Mesothelial cell of epicardium (in vitro differentiated cells): ENCODE data around the gene BIN1. TPM values are rescaled to one million over a fixed set of nuclear protein-coding genes. Genes with fewer than 3 reads are reported as not detected.

ENCODE experiments used
- DNase-seq, 2 experiments: peaks; one replicate each; pipeline ENCODE4 v3.0.0; 2021; ENCODE audit warnings: low spot score in 2 of 2; ENCODE audit not compliant: unreplicated experiment in 2 of 2
- H3K27ac Mint-ChIP-seq: 2 replicates; pipeline ENCODE4 v1.8.0; 2021; ENCODE audit warnings: mixed read lengths
- H3K27me3 Mint-ChIP-seq: 2 replicates; pipeline ENCODE4 v1.8.0; 2021; ENCODE audit warnings: low read depth, mixed read lengths
- H3K36me3 Mint-ChIP-seq: 2 replicates; pipeline ENCODE4 v1.8.0; 2021; ENCODE audit warnings: mixed read lengths
- H3K4me1 Mint-ChIP-seq: 2 replicates; pipeline ENCODE4 v1.8.0; 2021; ENCODE audit warnings: mixed read lengths
- H3K4me3 Mint-ChIP-seq: 2 replicates; pipeline ENCODE4 v1.8.0; 2021; ENCODE audit warnings: mild to moderate bottlenecking, moderate library complexity, mixed read lengths
- H3K9me3 Mint-ChIP-seq: 2 replicates; pipeline ENCODE4 v1.8.0; 2021; ENCODE audit warnings: mixed read lengths
- CTCF ChIP-seq: fragments of 200-600 bp; sonication (generic); IDR thresholded peaks from one replicate; pipeline ENCODE4 v1.5.0; 2021; ENCODE audit warnings: antibody characterized with exemption; ENCODE audit not compliant: unreplicated experiment
- total RNA-seq: library from RNA; stranded (reverse); gene quantifications from 3 replicates; pipeline ENCODE4 v1.2.1, GENCODE V29; 2021

Gene BIN1
- total RNA-seq = 45.7 to 47.4 TPM (median 46.2 TPM) in 3 replicates

GRCh38 chr2:127106991-127107621 is at the start of gene BIN1:
TSS of gene BIN1 (minus strand) at chr2:127107154. CDS start at chr2:127106943, 211 bp downstream.
- Mint-ChIP-seq H3K9me3 (no peaks in the 10 kb centered on the region), H3K27ac (peak within 1 kb of the TSS; percentile 71), H3K4me3 (peak within 1 kb of the TSS; percentile 81), H3K36me3 (no peaks in the 10 kb centered on the region), H3K4me1 (peaks cover 32% of the 10 kb centered on the region), H3K27me3 (peaks cover 11% of the 10 kb centered on the region)
- peak; percentile 73 to 89 for DNase-seq
- no peak for TF ChIP-seq CTCF

- peaks cover 21% of the 10 kb centered on the region for H3K4me1 Mint-ChIP-seq
- no peaks in the 10 kb centered on the region for H3K27me3 Mint-ChIP-seq
- DNase-seq = peak in 1 of 2 experiments; percentile 21
- H3K36me3 Mint-ChIP-seq = no peaks in the 10 kb centered on the region
- no peak for TF ChIP-seq CTCF
- H3K27ac Mint-ChIP-seq = no peak overlapping the region
- peaks cover 5% of the 10 kb centered on the region for H3K9me3 Mint-ChIP-seq
- no peak overlapping the region for H3K4me3 Mint-ChIP-seq
These were observed 49.0 kb upstream of the BIN1 start for GRCh38 chr2:127155947-127156346.

DNA sequence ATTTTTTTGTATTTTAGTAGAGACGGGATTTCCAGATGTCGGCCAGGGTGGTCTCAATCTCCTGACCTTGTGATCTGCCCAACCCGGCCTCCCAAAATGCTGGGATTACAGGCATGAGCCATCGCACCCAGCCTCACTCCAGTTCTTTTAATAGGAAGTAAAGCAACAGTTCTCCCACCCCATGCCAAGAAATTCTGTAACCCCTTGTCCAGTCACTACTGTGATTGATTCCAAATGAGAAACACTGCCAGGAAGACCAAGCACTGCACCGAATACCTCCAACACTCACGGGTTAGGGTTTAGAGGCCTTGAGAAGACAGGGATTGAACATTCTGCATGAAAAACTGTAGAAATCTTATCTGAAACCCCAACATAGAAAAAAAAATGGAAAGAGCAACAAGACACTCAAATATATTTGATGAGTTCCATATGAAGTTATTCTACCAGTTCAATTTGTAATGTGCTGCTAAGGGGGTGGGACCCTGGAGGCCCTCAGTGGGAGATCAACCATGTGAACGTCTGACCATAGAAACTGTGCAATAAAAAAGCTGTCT is 48.2 kb upstream of the BIN1 start:
- Mint-ChIP-seq H3K27ac (peak overlapping the region; percentile 16), H3K36me3 (no peaks in the 10 kb centered on the region), H3K4me3 (no peak overlapping the region), H3K27me3 (no peaks in the 10 kb centered on the region), H3K4me1 (peaks cover 21% of the 10 kb centered on the region), H3K9me3 (peaks cover 6% of the 10 kb centered on the region)
- no peak for TF ChIP-seq CTCF
- peak in 1 of 2 experiments; percentile 20 for DNase-seq

DNA sequence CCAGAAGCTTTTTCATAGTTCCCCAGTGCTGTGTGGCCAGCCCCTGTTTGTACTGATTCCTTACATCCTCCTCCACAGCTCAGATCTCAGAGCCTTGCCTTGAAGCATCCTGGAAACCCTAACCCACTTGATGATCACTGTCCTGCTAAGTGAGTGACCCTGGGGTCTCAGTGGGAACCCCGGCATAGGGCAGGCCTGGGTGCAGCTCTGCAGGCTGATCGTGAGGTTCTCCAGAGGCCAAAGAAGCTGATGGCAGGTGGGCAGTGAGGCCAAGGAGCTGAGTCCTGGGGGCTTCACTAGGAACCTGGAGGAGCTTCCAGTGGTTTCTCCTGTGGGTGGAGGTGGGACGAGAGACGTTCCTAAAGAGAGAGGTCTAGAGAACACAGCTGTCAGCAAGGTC is 47.4 kb upstream of the BIN1 start:
- H3K36me3 Mint-ChIP-seq = peaks cover 2% of the 10 kb centered on the region
- H3K27me3 Mint-ChIP-seq = no peaks in the 10 kb centered on the region
- no peak for TF ChIP-seq CTCF
- no peak overlapping the region for H3K27ac Mint-ChIP-seq
- peak in 1 of 2 experiments; percentile 29 for DNase-seq
- H3K4me3 Mint-ChIP-seq = no peak overlapping the region
- peaks cover 9% of the 10 kb centered on the region for H3K9me3 Mint-ChIP-seq
- H3K4me1 Mint-ChIP-seq = peaks cover 21% of the 10 kb centered on the region

DNA sequence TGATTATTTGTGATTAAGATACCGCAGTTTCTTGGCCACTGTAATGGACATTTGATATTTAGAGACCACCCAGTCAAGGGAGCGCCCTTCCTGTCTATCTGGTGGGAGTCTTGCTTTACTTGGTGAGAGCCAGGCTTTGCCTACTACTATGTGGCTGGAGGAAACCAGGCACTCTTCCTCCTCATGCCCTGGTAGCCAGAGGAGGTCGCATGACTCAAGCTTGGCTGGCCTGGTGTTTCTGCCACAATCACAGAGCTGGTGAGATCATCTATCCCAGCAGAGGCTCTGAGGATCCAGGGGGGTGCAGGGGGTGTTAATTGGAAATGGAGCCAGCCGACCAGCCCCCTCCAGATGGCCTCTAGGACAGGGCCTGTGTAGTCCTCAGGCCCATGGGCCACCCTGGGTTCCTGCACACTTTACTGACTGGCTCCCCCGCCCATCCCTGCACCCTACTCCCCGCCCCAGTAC is 46.8 kb upstream of the BIN1 start:
- TF ChIP-seq CTCF = no peak
- peaks cover 2% of the 10 kb centered on the region for H3K36me3 Mint-ChIP-seq

More for the DNA sequence above, 46.8 kb upstream of the BIN1 start:
- H3K27me3 Mint-ChIP-seq = no peaks in the 10 kb centered on the region
- no peak overlapping the region for H3K4me3 Mint-ChIP-seq
- peak in 1 of 2 experiments; percentile 11 for DNase-seq
- peaks cover 10% of the 10 kb centered on the region for H3K9me3 Mint-ChIP-seq
- peaks cover 21% of the 10 kb centered on the region for H3K4me1 Mint-ChIP-seq
- no peak overlapping the region for H3K27ac Mint-ChIP-seq
